WTC11 (cell line): Measurements from ENCODE around the gene TNFRSF14. TPM values are rescaled to one million over a fixed set of nuclear protein-coding genes. Genes with fewer than 3 reads are reported as not detected.

ENCODE experiments used
- ATAC-seq: fragments of 200-7000 bp; cut with Tn5 transposase; 2 replicates; pipeline ENCODE4 v1.10.0; 2021; ENCODE audit warnings: mild to moderate bottlenecking, moderate library complexity
- CTCF ChIA-PET: fragments of 300-600 bp; sonication (Branson Sonifier 250); formaldehyde crosslinking; loops from one replicate; lab custom pipeline; 2021; ENCODE audit warnings: antibody characterized with exemption; lab: Charles Lee
- POLR2A ChIA-PET: fragments of 350-600 bp; sonication (Branson Sonifier 250); formaldehyde crosslinking; loops from one replicate; lab custom pipeline; 2021; ENCODE audit warnings: antibody characterized with exemption; lab: Charles Lee
- DNase-seq: peaks from one replicate; pipeline ENCODE4 v3.0.0; 2021; ENCODE audit warnings: low spot score
- H3K27ac Mint-ChIP-seq: 2 replicates; pipeline ENCODE4 v1.8.0; 2021; ENCODE audit warnings: mixed read lengths
- H3K27me3 Mint-ChIP-seq: 2 replicates; pipeline ENCODE4 v1.8.0; 2021; ENCODE audit warnings: low read depth, mild to moderate bottlenecking, moderate library complexity, mixed read lengths
- H3K36me3 Mint-ChIP-seq: 2 replicates; pipeline ENCODE4 v1.8.0; 2021; ENCODE audit warnings: mixed read lengths
- H3K4me1 Mint-ChIP-seq: 2 replicates; pipeline ENCODE4 v1.8.0; 2022; ENCODE audit warnings: mixed read lengths
- H3K4me3 Mint-ChIP-seq: 2 replicates; pipeline ENCODE4 v1.8.0; 2021; ENCODE audit warnings: mild to moderate bottlenecking, moderate library complexity, mixed read lengths
- H3K9me3 Mint-ChIP-seq: 2 replicates; pipeline ENCODE4 v1.8.0; 2021; ENCODE audit warnings: mixed read lengths
- ATF3 ChIP-seq: sonication (generic); formaldehyde crosslinking; conservative IDR thresholded peaks from 2 replicates; pipeline ENCODE4 v1.8.1; 2022; ENCODE audit warnings: mild to moderate bottlenecking, missing genetic modification reagents
- E2F1 ChIP-seq: sonication (generic); formaldehyde crosslinking; IDR thresholded peaks from 2 replicates; pipeline ENCODE4 v1.8.0; 2022; ENCODE audit warnings: mild to moderate bottlenecking, missing genetic modification reagents
- ELF4 ChIP-seq: sonication (generic); formaldehyde crosslinking; IDR thresholded peaks from 2 replicates; pipeline ENCODE4 v1.8.1; 2022; ENCODE audit warnings: low read depth, mild to moderate bottlenecking, moderate library complexity, missing genetic modification reagents
- EMX1 ChIP-seq: fragments of 250-450 bp; sonication (Bioruptor Pico); IDR thresholded peaks from 2 replicates; pipeline ENCODE4 v1.8.0; 2021; ENCODE audit warnings: mild to moderate bottlenecking
- ERG ChIP-seq: fragments of 250-450 bp; sonication (Bioruptor Pico); IDR thresholded peaks from 2 replicates; pipeline ENCODE4 v1.8.0; 2021; ENCODE audit warnings: mild to moderate bottlenecking
- ESRRA ChIP-seq: sonication (generic); formaldehyde crosslinking; IDR thresholded peaks from 2 replicates; pipeline ENCODE4 v1.8.1; 2022; ENCODE audit warnings: mild to moderate bottlenecking, missing genetic modification reagents, borderline replicate concordance
- ETV6 ChIP-seq: sonication (generic); formaldehyde crosslinking; IDR thresholded peaks from 2 replicates; pipeline ENCODE4 v1.8.1; 2022; ENCODE audit warnings: mild to moderate bottlenecking, missing genetic modification reagents
- FOXJ3 ChIP-seq: sonication (generic); formaldehyde crosslinking; IDR thresholded peaks from 2 replicates; pipeline ENCODE4 v1.9.0; 2021; ENCODE audit warnings: missing genetic modification reagents, mild to moderate bottlenecking, borderline replicate concordance
- FOXP1 ChIP-seq: sonication (generic); formaldehyde crosslinking; IDR thresholded peaks from 2 replicates; pipeline ENCODE4 v1.8.0; 2022; ENCODE audit warnings: missing genetic modification reagents, mild to moderate bottlenecking, moderate library complexity, borderline replicate concordance
- GRHL2 ChIP-seq: fragments of 250-450 bp; sonication (Bioruptor Pico); IDR thresholded peaks from 2 replicates; pipeline ENCODE4 v1.8.0; 2022; ENCODE audit warnings: mild to moderate bottlenecking, moderate library complexity; ENCODE audit not compliant: insufficient replicate concordance, severe bottlenecking
- GTF2I ChIP-seq: fragments of 250-450 bp; sonication (Bioruptor Pico); conservative IDR thresholded peaks from 2 replicates; pipeline ENCODE4 v1.4.0; 2021; ENCODE audit warnings: mild to moderate bottlenecking
- NR2C2 ChIP-seq: sonication (generic); formaldehyde crosslinking; IDR thresholded peaks from 2 replicates; pipeline ENCODE4 v1.8.0; 2022; ENCODE audit warnings: mild to moderate bottlenecking, missing genetic modification reagents
- RORB ChIP-seq: fragments of 250-450 bp; sonication (Bioruptor Pico); IDR thresholded peaks from 2 replicates; pipeline ENCODE4 v1.9.0; 2021; ENCODE audit warnings: mild to moderate bottlenecking
- SOX15 ChIP-seq: fragments of 250-450 bp; sonication (Bioruptor Pico); IDR thresholded peaks from 2 replicates; pipeline ENCODE4 v1.9.0; 2021; ENCODE audit warnings: mild to moderate bottlenecking
- ZBTB43 ChIP-seq: sonication (generic); formaldehyde crosslinking; IDR thresholded peaks from 2 replicates; pipeline ENCODE4 v1.8.1; 2023; ENCODE audit warnings: mild to moderate bottlenecking, missing genetic modification reagents
- ZNF138 ChIP-seq: sonication (generic); formaldehyde crosslinking; conservative IDR thresholded peaks from 2 replicates; pipeline ENCODE4 v1.8.1; 2022; ENCODE audit warnings: mild to moderate bottlenecking, moderate library complexity, missing genetic modification reagents
- ZNF317 ChIP-seq: sonication (generic); formaldehyde crosslinking; IDR thresholded peaks from 2 replicates; pipeline ENCODE4 v1.8.1; 2023; ENCODE audit warnings: low read depth, mild to moderate bottlenecking, moderate library complexity, missing genetic modification reagents, borderline replicate concordance
- ZNF416 ChIP-seq: fragments of 250-450 bp; sonication (Bioruptor Pico); IDR thresholded peaks from 2 replicates; pipeline ENCODE4 v1.9.0; 2021; ENCODE audit warnings: mild to moderate bottlenecking, inconsistent platforms
- total RNA-seq: library from RNA; stranded (reverse); gene quantifications from 3 replicates; pipeline ENCODE4 v1.2.3, GENCODE V29; 2021
- TF ChIP-seq, protein P1 (sequence below): sonication (generic); formaldehyde crosslinking; IDR thresholded peaks from 2 replicates; pipeline ENCODE4 v1.8.1; 2023; ENCODE audit warnings: mild to moderate bottlenecking, missing genetic modification reagents, moderate library complexity
- TF ChIP-seq, protein P2 (sequence below): sonication (generic); formaldehyde crosslinking; IDR thresholded peaks from 2 replicates; pipeline ENCODE4 v1.8.0; 2022; ENCODE audit warnings: missing genetic modification reagents

Gene TNFRSF14
- total RNA-seq, 1 experiment from 2014 or later = 0.87 TPM

GRCh38 chr1:2603521-2604155, 47.5 kb downstream of the TNFRSF14 start:
- Mint-ChIP-seq H3K4me3 (no peak overlapping the region), H3K27ac (no peak overlapping the region), H3K27me3 (no peaks in the 10 kb centered on the region; the same call in 1 of the 2 replicates), H3K9me3 (peaks cover 12% of the 10 kb centered on the region), H3K4me1 (no peaks in the 10 kb centered on the region), H3K36me3 (peaks cover 4% of the 10 kb centered on the region)
- TF ChIP-seq GRHL2 (CRISPR knock-in tag) (no peak), ELF4 (CRISPR knock-in tag) (no peak), SOX15 (CRISPR knock-in tag) (no peak), FOXJ3 (CRISPR knock-in tag) (no peak), ZNF138 (CRISPR knock-in tag) (no peak), FOXP1 (no peak), ZBTB43 (CRISPR knock-in tag) (no peak), RORB (CRISPR knock-in tag) (no peak), GTF2I (CRISPR knock-in tag) (no peak), NR2C2 (no peak)
- TF ChIP-seq, protein P1, sequence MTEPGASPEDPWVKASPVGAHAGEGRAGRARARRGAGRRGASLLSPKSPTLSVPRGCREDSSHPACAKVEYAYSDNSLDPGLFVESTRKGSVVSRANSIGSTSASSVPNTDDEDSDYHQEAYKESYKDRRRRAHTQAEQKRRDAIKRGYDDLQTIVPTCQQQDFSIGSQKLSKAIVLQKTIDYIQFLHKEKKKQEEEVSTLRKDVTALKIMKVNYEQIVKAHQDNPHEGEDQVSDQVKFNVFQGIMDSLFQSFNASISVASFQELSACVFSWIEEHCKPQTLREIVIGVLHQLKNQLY = no peak
- ATAC-seq (no peak), DNase-seq (peak; percentile 10)
- ChIA-PET CTCF (interaction anchor here (0.6 to 1.1 kb wide), 2 partner anchors 55 to 393 kb away, joined by 3 read pairs; no protein-coding TSS in a partner anchor), POLR2A (no interaction called here)

- Mint-ChIP-seq H3K27me3 (no peaks in the 10 kb centered on the region; the same call in 1 of the 2 replicates), H3K36me3 (peaks cover 5% of the 10 kb centered on the region), H3K9me3 (peaks cover 9% of the 10 kb centered on the region), H3K4me1 (no peaks in the 10 kb centered on the region), H3K4me3 (no peak overlapping the region), H3K27ac (no peak overlapping the region)
- TF ChIP-seq ZNF317 (CRISPR knock-in tag) (no peak), RORB (CRISPR knock-in tag) (no peak), ESRRA (CRISPR knock-in tag) (no peak), ZBTB43 (CRISPR knock-in tag) (no peak), FOXP1 (no peak), E2F1 (CRISPR knock-in tag) (no peak), ERG (CRISPR knock-in tag) (no peak), ZNF416 (no peak), EMX1 (no peak), ATF3 (CRISPR knock-in tag) (no peak), ETV6 (CRISPR knock-in tag) (no peak)
- TF ChIP-seq, protein P1 = no peak
- TF ChIP-seq, protein P2, sequence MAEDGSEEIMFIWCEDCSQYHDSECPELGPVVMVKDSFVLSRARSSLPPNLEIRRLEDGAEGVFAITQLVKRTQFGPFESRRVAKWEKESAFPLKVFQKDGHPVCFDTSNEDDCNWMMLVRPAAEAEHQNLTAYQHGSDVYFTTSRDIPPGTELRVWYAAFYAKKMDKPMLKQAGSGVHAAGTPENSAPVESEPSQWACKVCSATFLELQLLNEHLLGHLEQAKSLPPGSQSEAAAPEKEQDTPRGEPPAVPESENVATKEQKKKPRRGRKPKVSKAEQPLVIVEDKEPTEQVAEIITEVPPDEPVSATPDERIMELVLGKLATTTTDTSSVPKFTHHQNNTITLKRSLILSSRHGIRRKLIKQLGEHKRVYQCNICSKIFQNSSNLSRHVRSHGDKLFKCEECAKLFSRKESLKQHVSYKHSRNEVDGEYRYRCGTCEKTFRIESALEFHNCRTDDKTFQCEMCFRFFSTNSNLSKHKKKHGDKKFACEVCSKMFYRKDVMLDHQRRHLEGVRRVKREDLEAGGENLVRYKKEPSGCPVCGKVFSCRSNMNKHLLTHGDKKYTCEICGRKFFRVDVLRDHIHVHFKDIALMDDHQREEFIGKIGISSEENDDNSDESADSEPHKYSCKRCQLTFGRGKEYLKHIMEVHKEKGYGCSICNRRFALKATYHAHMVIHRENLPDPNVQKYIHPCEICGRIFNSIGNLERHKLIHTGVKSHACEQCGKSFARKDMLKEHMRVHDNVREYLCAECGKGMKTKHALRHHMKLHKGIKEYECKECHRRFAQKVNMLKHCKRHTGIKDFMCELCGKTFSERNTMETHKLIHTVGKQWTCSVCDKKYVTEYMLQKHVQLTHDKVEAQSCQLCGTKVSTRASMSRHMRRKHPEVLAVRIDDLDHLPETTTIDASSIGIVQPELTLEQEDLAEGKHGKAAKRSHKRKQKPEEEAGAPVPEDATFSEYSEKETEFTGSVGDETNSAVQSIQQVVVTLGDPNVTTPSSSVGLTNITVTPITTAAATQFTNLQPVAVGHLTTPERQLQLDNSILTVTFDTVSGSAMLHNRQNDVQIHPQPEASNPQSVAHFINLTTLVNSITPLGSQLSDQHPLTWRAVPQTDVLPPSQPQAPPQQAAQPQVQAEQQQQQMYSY = no peak
- POLR2A ChIA-PET = no interaction called here
- ATAC-seq (no peak), DNase-seq (no peak)
- CTCF ChIA-PET = interaction anchor here (0.6 kb wide), 1 partner anchor 392 kb away, joined by 3 read pairs; no protein-coding TSS in a partner anchor
These were observed 48.1 kb downstream of the TNFRSF14 start for GRCh38 chr1:2604156-2604843.
